Activated CD8-positive, alpha-beta T cell treated with anti-CD3 and anti-CD28 coated beads for 36 hours (primary cell): ENCODE data around the gene C1orf115. TPM values are rescaled to one million over a fixed set of nuclear protein-coding genes. Genes with fewer than 3 reads are reported as not detected.

Experiments used
- ATAC-seq: fragments of 200-7000 bp; cut with Tn5 transposase; one replicate; pipeline ENCODE4 v1.10.0; 2021; ENCODE audit warnings: mild to moderate bottlenecking, moderate library complexity
- CTCF ChIA-PET: fragments of 350-600 bp; sonication (Branson Sonifier 250); formaldehyde crosslinking; loops from one replicate; lab custom pipeline; 2021; ENCODE audit warnings: antibody characterized with exemption; lab: Charles Lee
- POLR2A ChIA-PET: fragments of 350-600 bp; sonication (Branson Sonifier 250); formaldehyde crosslinking; loops from one replicate; lab custom pipeline; 2021; ENCODE audit warnings: antibody characterized with exemption; lab: Charles Lee
- DNase-seq: peaks from one replicate; pipeline ENCODE4 v3.0.0-alpha.2; 2020
- H3K27ac Mint-ChIP-seq: one replicate; pipeline ENCODE4 v1.8.0; 2021; ENCODE audit warnings: mild to moderate bottlenecking, mixed read lengths
- H3K27me3 Mint-ChIP-seq: one replicate; pipeline ENCODE4 v1.8.0; 2021; ENCODE audit warnings: mixed read lengths
- H3K36me3 Mint-ChIP-seq: one replicate; pipeline ENCODE4 v1.8.0; 2021; ENCODE audit warnings: low read depth, mixed read lengths
- H3K4me1 Mint-ChIP-seq: one replicate; pipeline ENCODE4 v1.8.0; 2021; ENCODE audit warnings: low read depth, mixed read lengths
- H3K4me3 Mint-ChIP-seq: one replicate; pipeline ENCODE4 v1.8.0; 2021; ENCODE audit warnings: mild to moderate bottlenecking, moderate library complexity, mixed read lengths
- H3K9me3 Mint-ChIP-seq: one replicate; pipeline ENCODE4 v1.8.0; 2021; ENCODE audit warnings: mixed read lengths
- intact Hi-C: fragments of 100-400 bp; cut with micrococcal nuclease; formaldehyde crosslinking; loops from one replicate; pipeline ENCODE4 v1.10.0; 2022
- total RNA-seq, 2 experiments: library from RNA; stranded (reverse); gene quantifications; one replicate each; pipeline ENCODE4 v1.2.3, GENCODE V29; 2021
- TF ChIP-seq, protein P1 (sequence below): fragments of 200-600 bp; IDR thresholded peaks from one replicate; pipeline ENCODE4 v1.8.0; 2022; ENCODE audit warnings: antibody characterized with exemption, mild to moderate bottlenecking

C1orf115 gene
- total RNA-seq, 2 experiments from 2014 or later, result 0.07 to 0.13 TPM

DNA sequence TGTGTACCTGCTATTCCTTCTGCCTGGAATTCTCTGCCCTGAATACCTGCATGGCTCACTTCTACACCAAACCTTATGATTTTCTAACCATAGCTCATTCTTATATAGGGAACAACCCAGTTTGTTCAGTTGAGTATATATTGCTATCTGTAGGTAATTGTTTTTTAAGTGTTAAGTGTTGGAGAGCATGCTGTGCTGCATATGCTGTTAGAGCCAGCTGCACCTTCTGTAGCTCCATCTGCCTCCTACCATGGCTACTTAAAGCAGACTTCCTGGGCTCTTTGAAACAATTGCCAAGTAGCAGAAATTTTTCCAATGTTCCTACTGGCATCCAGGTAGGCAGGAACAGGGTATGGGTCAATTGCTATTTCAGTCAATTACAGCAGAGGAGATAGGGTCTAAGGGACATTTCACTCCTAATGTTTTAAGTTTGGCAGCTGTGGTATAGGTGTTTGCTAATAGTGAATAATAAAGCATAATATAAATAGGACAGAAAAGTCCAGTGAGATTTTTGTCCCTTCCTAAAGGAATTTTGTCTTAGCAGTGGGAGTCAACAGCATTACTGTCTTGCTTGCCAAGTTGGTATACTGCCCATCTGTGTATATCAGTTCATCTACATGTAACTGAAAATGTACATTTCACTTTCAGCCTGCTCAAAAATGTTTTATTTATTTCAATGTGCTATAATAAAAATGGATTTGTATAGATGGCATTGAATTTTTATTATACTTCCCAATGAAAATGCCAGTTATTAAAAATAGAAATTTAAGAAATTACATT lies 34.0 kb upstream of the C1orf115 start:
- intact Hi-C loops, result no loop called here
- Mint-ChIP-seq H3K4me1 (no peaks in the 10 kb centered on the region), H3K4me3 (no peak overlapping the region), H3K36me3 (no peaks in the 10 kb centered on the region), H3K27ac (no peak overlapping the region), H3K27me3 (peaks cover 6% of the 10 kb centered on the region), H3K9me3 (no peaks in the 10 kb centered on the region)
- no peak for DNase-seq
- ATAC-seq, result no peak
- TF ChIP-seq, protein P1, sequence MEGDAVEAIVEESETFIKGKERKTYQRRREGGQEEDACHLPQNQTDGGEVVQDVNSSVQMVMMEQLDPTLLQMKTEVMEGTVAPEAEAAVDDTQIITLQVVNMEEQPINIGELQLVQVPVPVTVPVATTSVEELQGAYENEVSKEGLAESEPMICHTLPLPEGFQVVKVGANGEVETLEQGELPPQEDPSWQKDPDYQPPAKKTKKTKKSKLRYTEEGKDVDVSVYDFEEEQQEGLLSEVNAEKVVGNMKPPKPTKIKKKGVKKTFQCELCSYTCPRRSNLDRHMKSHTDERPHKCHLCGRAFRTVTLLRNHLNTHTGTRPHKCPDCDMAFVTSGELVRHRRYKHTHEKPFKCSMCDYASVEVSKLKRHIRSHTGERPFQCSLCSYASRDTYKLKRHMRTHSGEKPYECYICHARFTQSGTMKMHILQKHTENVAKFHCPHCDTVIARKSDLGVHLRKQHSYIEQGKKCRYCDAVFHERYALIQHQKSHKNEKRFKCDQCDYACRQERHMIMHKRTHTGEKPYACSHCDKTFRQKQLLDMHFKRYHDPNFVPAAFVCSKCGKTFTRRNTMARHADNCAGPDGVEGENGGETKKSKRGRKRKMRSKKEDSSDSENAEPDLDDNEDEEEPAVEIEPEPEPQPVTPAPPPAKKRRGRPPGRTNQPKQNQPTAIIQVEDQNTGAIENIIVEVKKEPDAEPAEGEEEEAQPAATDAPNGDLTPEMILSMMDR, result no peak
- POLR2A ChIA-PET, result no interaction called here
- CTCF ChIA-PET, result no interaction called here

DNA sequence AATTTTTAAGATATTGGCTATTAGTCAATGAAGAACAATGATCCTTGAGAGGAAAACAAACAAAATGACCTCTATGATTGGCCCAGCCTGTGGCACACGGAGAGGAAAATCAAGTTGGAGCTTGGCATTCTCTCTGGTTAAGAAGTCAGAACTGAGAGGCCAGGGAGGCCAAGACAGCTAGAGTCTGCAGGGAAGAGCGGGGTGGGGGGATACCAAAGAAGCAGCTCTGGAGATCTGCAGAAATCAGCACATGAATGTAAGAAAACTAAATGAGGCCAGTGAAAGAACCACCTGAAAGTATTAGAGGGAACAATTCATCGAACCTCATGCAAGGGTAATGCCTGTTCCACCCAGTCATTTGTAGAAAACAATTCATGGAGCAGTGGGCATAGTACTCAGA lies 23.8 kb upstream of the C1orf115 start:
- intact Hi-C loops, result no loop called here
- Mint-ChIP-seq H3K4me1 (no peaks in the 10 kb centered on the region), H3K36me3 (no peaks in the 10 kb centered on the region), H3K4me3 (no peak overlapping the region), H3K27me3 (peaks cover 11% of the 10 kb centered on the region), H3K27ac (no peak overlapping the region), H3K9me3 (peaks cover 7% of the 10 kb centered on the region)
- TF ChIP-seq, protein P1, result no peak
- no peak for ATAC-seq
- no peak for DNase-seq
- ChIA-PET POLR2A (no interaction called here), CTCF (no interaction called here)

DNA sequence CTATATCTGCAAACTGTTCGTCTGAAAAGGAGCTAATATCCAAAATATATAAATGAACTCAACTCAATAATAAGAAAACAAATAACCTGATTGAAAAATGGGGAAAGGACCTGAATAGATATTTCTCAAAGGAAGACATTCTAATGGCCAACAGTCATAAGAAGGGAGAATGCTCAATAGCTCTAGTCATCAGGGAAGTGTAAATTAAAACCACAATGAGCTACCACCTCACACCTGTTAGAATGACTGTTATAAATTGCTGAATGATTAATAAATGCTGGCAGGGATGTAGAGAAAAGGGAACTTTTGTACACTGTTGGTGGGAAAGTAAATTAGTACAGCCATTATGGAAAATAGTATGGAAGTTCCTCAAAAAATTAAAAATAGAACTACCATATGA lies 21.2 kb upstream of the C1orf115 start:
- H3K27me3 Mint-ChIP-seq, result peaks cover 9% of the 10 kb centered on the region
- H3K36me3 Mint-ChIP-seq, result no peaks in the 10 kb centered on the region
- intact Hi-C loops, result no loop called here
- TF ChIP-seq, protein P1, result no peak
- H3K4me3 Mint-ChIP-seq, result no peak overlapping the region
- H3K4me1 Mint-ChIP-seq, result no peaks in the 10 kb centered on the region
- peaks cover 7% of the 10 kb centered on the region for H3K9me3 Mint-ChIP-seq
- ATAC-seq (no peak), DNase-seq (no peak)
- H3K27ac Mint-ChIP-seq, result no peak overlapping the region
- ChIA-PET POLR2A (interaction anchor here (0.6 kb wide), 1 partner anchor 66 kb away, joined by 3 read pairs; no protein-coding TSS in a partner anchor), CTCF (interaction anchor here (1.0 to 1.1 kb wide), 2 partner anchors 17 to 64 kb away, joined by 3 to 4 read pairs; no protein-coding TSS in a partner anchor)

DNA sequence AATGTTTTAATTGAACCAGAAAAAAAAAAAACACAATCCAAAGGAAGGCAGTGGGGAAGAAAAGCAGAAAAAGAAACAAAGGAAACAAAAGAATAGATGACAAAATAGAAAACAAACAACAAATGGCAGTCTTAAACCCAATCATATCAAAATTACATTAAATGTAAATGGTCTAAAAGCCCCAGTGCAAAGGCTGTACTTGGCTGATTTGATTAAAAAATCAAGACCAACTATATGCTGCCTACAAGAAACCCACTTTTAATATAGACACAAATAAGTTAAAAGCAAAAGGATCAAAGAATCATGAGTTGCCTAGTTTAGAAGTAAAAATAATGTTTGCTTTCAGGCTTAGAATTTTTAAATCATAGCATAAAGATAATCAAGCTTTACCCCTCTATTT lies 19.8 kb upstream of the C1orf115 start:
- intact Hi-C loops, result no loop called here
- Mint-ChIP-seq H3K4me3 (no peak overlapping the region), H3K36me3 (no peaks in the 10 kb centered on the region), H3K4me1 (no peaks in the 10 kb centered on the region), H3K27ac (no peak overlapping the region), H3K27me3 (peaks cover 5% of the 10 kb centered on the region), H3K9me3 (peaks cover 7% of the 10 kb centered on the region)
- TF ChIP-seq, protein P1, result no peak
- POLR2A ChIA-PET, result no interaction called here
- DNase-seq, result no peak
- no peak for ATAC-seq
- CTCF ChIA-PET, result no interaction called here

DNA sequence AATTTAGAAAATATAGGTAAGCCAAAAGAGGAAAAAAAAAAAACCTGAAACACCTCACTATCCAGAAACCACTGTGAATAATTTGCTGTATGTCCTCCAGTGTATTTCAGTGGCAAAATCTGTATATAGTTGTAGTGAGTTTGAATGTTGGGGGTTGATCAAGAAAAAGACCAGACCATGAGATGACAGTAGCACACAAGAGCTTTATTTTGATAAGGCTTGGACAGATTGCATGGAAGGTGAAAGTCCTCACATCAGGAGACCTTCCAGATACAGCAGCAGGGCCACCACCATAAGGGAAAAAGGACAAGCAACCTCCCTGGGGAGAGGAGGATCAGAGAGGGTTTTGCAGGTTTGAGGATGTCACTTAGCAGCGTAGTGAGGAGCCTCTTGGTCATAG lies 16.2 kb upstream of the C1orf115 start:
- ATAC-seq, result no peak
- ChIA-PET CTCF (no interaction called here), POLR2A (no interaction called here)

More for the DNA sequence above, 16.2 kb upstream of the C1orf115 start:
- H3K27ac Mint-ChIP-seq, result no peak overlapping the region
- H3K4me1 Mint-ChIP-seq, result no peaks in the 10 kb centered on the region
- TF ChIP-seq, protein P1, result no peak
- intact Hi-C loops, result no loop called here
- no peaks in the 10 kb centered on the region for H3K36me3 Mint-ChIP-seq
- H3K4me3 Mint-ChIP-seq, result no peak overlapping the region
- peaks cover 7% of the 10 kb centered on the region for H3K9me3 Mint-ChIP-seq
- peaks cover 2% of the 10 kb centered on the region for H3K27me3 Mint-ChIP-seq
- no peak for DNase-seq
